SK-N-SH (cell line): Measurements from ENCODE around the gene SEMA6C. TPM values are rescaled to one million over a fixed set of nuclear protein-coding genes. Genes with fewer than 3 reads are reported as not detected.
A peak's percentile ranks its signal among the peaks of the same experiment; 100 is the strongest.
"Not testable (repeated sequence)": the region's sequence is repeated elsewhere in the genome, so short reads cannot be mapped to it uniquely, and the experiment has no call there.

Source experiments
- CTCF ChIA-PET: fragments of 300-600, 350-600 bp; formaldehyde crosslinking; extraction: SDS; loops from one replicate; lab custom pipeline; 2021; lab: Yijun Ruan, JAX
- POLR2A ChIA-PET: fragments of 350-600 bp; sonication (Branson Sonifier 250); formaldehyde crosslinking; extraction: SDS; loops from one replicate; lab custom pipeline; 2020; ENCODE audit warnings: antibody characterized with exemption, inconsistent platforms; lab: Yijun Ruan, JAX
- DNase-seq: peaks from one replicate; pipeline ENCODE4 v3.0.0; 2012
- H2AFZ ChIP-seq: fragments of 200-600 bp; sonication (generic); 2 replicates; pipeline ENCODE4 v1.8.1; 2016; ENCODE audit warnings: antibody characterized with exemption, mild to moderate bottlenecking, low read depth
- H3F3A ChIP-seq: fragments of 200-600 bp; sonication (generic); replicated peaks from 2 replicates; pipeline ENCODE3; 2016; ENCODE audit warnings: antibody characterized with exemption, mild to moderate bottlenecking; ENCODE audit not compliant: insufficient read depth
- H3K27ac ChIP-seq, 2 experiments: fragments of 200-500 bp in 1 of 2; fragments of 200-600 bp in 1 of 2; sonication (Bioruptor generic) in 1 of 2; sonication (generic), shearing (Covaris generic) in 1 of 2; 2 replicates each; pipeline versions ENCODE4 v1.5.1 to v1.6.1; 2014 to 2016; ENCODE audit warnings: low read depth in 2 of 2, inconsistent platforms in 1 of 2, low read length in 1 of 2, mild to moderate bottlenecking in 1 of 2, mixed read lengths in 1 of 2
- H3K27me3 ChIP-seq: fragments of 200-600 bp; sonication (generic), shearing (Covaris generic); 2 replicates; pipeline ENCODE4 v1.6.1; 2016; ENCODE audit warnings: mixed run types; ENCODE audit not compliant: insufficient read depth
- H3K36me3 ChIP-seq, 2 experiments: fragments of 200-500 bp in 1 of 2; fragments of 200-600 bp in 1 of 2; sonication (Bioruptor generic) in 1 of 2; sonication (generic) in 1 of 2; replicated peaks in 1 of 2; 2 replicates each; pipeline versions ENCODE3 to v1.5.1; 2014 to 2016; ENCODE audit warnings: low read length in 1 of 2, mild to moderate bottlenecking in 1 of 2; ENCODE audit not compliant: insufficient read depth in 2 of 2, control insufficient read depth in 1 of 2
- H3K4me1 ChIP-seq, 2 experiments: fragments of 200-500 bp in 1 of 2; fragments of 200-600 bp in 1 of 2; sonication (Bioruptor generic) in 1 of 2; sonication (generic), shearing (Covaris generic) in 1 of 2; 2 replicates each; pipeline versions ENCODE4 v1.5.1 to v1.6.1; 2014 to 2016; ENCODE audit warnings: low read depth in 1 of 2, low read length in 1 of 2, mixed run types in 1 of 2; ENCODE audit not compliant: insufficient read depth in 2 of 2, control insufficient read depth in 1 of 2
- H3K4me2 ChIP-seq: fragments of 200-600 bp; sonication (generic), shearing (Covaris generic); 2 replicates; pipeline ENCODE4 v1.6.1; 2017; ENCODE audit warnings: mixed run types
- H3K4me3 ChIP-seq, 2 experiments: fragments of 200-500 bp in 1 of 2; fragments of 200-600 bp in 1 of 2; sonication (Bioruptor generic) in 1 of 2; sonication (generic), shearing (Covaris generic) in 1 of 2; 2 replicates each; pipeline versions ENCODE4 v1.5.1 to v1.8.1; 2014 to 2016; ENCODE audit warnings: low read depth in 2 of 2, inconsistent platforms in 1 of 2, low read length in 1 of 2, mild to moderate bottlenecking in 1 of 2, mixed read lengths in 1 of 2, moderate library complexity in 1 of 2
- H3K79me2 ChIP-seq: fragments of 200-600 bp; sonication (generic); 2 replicates; pipeline ENCODE4 v1.8.1; 2017; ENCODE audit warnings: mild to moderate bottlenecking; ENCODE audit not compliant: insufficient read depth
- H3K9ac ChIP-seq: fragments of 200-600 bp; sonication (generic); 2 replicates; pipeline ENCODE4 v1.6.1; 2017; ENCODE audit warnings: mixed run types
- H3K9me2 ChIP-seq: fragments of 200-600 bp; sonication (generic); 2 replicates; pipeline ENCODE4 v1.6.1; 2017; ENCODE audit warnings: mixed run types
- H3K9me3 ChIP-seq: fragments of 200-600 bp; sonication (generic); 2 replicates; pipeline ENCODE4 v1.6.1; 2017; ENCODE audit warnings: mixed run types, mild to moderate bottlenecking, moderate library complexity
- H4K20me1 ChIP-seq: fragments of 200-600 bp; sonication (generic); 2 replicates; pipeline ENCODE4 v1.6.1; 2017; ENCODE audit warnings: mild to moderate bottlenecking, mixed run types; ENCODE audit not compliant: insufficient read depth
- ELF1 ChIP-seq: IDR thresholded peaks from 2 replicates; pipeline ENCODE4 v1.4.0; 2012
- EP300 ChIP-seq, 2 experiments: IDR thresholded peaks; 2 replicates each; pipeline versions ENCODE4 v1.4.0 to v1.6.1; 2012; ENCODE audit warnings: borderline replicate concordance in 1 of 2, low read depth in 1 of 2, low read length in 1 of 2
- EZH2phosphoT487 ChIP-seq: fragments of 200-600 bp; sonication (generic); IDR thresholded peaks from 2 replicates; pipeline ENCODE4 v1.6.1; 2017; ENCODE audit warnings: low read depth, mixed run types, mild to moderate bottlenecking, antibody characterized with exemption, moderate library complexity, borderline replicate concordance
- FOSL2 ChIP-seq: IDR thresholded peaks from 2 replicates; pipeline ENCODE4 v1.4.0; 2012; ENCODE audit warnings: low read depth, mild to moderate bottlenecking, moderate library complexity, borderline replicate concordance
- GABPA ChIP-seq: IDR thresholded peaks from 2 replicates; pipeline ENCODE4 v1.4.0; 2012; ENCODE audit warnings: low read depth, mild to moderate bottlenecking
- MEF2A ChIP-seq: IDR thresholded peaks from 2 replicates; pipeline ENCODE4 v1.4.0; 2012; ENCODE audit warnings: low read depth, borderline replicate concordance
- NFIC ChIP-seq: IDR thresholded peaks from 2 replicates; pipeline ENCODE4 v1.4.0; 2012; ENCODE audit warnings: borderline replicate concordance
- POLR2AphosphoS5 ChIP-seq: IDR thresholded peaks from 2 replicates; pipeline ENCODE4 v1.6.1; 2012; ENCODE audit warnings: low read depth, low read length
- RCOR1 ChIP-seq: fragments of 150-350 bp; IDR thresholded peaks from 2 replicates; pipeline ENCODE4 v1.6.1; 2017; ENCODE audit warnings: antibody characterized with exemption, low read length
- RXRA ChIP-seq: IDR thresholded peaks from 2 replicates; pipeline ENCODE4 v1.4.0; 2012; ENCODE audit warnings: low read depth, mild to moderate bottlenecking, borderline replicate concordance
- WGBS: methylation state at CpG from one replicate; pipeline ENCODE4 v1.1.6; 2017; ENCODE audit warnings: low lambda C conversion rate; 5-methylcytosine and 5-hydroxymethylcytosine counted together
- polyA plus RNA-seq, 3 experiments: library from polyadenylated mRNA; depleted of rRNA; stranded (reverse); fragments of >200 nt; gene quantifications; 2 replicates each; pipeline ENCODE4 v1.2.3, GENCODE V29; 2012
- TF ChIP-seq, protein P1 (sequence below): IDR thresholded peaks from 2 replicates; pipeline ENCODE4; 2012
- TF ChIP-seq, protein P2 (sequence below): fragments of 150-350 bp; IDR thresholded peaks from 2 replicates; pipeline ENCODE4 v1.6.1; 2017; ENCODE audit warnings: antibody characterized with exemption, low read length, low read depth, borderline replicate concordance

Gene SEMA6C
- polyA plus RNA-seq, 1 of the 3 experiments (the other 2 are of a cell fraction), result 4.0 TPM

DNA sequence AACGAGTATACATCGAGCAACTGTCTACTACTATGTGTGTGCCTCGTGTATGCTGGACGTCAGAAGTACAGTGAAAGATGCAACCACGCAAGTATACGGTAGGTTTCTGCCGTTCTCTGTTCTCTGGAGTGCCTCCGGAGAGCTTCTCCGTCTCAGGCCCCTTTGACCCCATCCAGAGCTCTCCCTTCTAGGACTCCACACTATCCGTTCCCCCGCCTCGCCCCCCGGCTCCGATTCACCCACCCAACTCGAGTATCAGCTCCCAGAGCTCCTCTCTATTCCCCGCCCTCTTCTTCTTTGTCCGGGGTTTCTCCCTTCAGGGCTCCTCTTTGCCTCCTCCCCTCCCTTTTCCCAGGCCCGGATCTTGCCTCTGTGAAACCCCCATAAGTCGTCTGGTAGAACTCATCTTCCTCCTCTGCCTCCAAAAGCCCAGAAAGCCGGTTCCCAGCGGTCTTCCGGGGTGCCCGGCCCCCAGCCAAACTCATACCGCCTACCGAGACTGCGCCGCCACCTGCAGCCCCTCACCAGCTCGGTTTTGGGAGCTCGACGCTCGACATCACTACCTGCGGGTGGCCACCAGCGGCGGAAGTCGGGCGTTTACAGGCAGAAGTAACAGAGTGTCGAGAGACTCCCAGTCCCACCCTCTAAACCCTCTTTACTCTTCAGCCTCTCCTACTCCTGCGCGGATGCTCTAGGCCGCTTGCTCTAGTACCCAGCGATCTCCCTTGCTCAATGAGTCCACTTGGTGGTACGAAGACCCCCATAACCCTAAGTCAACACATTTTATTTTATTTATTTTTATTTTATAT, 43.4 kb upstream of the SEMA6C start, which contains the start of gene VPS72 (continued):
- TF ChIP-seq RXRA, result no peak
- peak; percentile 99 for TF ChIP-seq POLR2AphosphoS5
- TF ChIP-seq FOSL2, result no peak
- TF ChIP-seq RCOR1, result peak; percentile 68; the same call in 1 of the 2 replicates
- TF ChIP-seq EZH2phosphoT487, result no peak
- TF ChIP-seq, protein P1, sequence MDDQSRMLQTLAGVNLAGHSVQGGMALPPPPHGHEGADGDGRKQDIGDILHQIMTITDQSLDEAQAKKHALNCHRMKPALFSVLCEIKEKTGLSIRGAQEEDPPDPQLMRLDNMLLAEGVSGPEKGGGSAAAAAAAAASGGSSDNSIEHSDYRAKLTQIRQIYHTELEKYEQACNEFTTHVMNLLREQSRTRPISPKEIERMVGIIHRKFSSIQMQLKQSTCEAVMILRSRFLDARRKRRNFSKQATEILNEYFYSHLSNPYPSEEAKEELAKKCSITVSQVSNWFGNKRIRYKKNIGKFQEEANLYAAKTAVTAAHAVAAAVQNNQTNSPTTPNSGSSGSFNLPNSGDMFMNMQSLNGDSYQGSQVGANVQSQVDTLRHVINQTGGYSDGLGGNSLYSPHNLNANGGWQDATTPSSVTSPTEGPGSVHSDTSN, result peak; percentile 45
- TF ChIP-seq MEF2A, result no peak
- TF ChIP-seq GABPA, result peak; percentile 82
- no peak for TF ChIP-seq NFIC
- TF ChIP-seq, protein P2, sequence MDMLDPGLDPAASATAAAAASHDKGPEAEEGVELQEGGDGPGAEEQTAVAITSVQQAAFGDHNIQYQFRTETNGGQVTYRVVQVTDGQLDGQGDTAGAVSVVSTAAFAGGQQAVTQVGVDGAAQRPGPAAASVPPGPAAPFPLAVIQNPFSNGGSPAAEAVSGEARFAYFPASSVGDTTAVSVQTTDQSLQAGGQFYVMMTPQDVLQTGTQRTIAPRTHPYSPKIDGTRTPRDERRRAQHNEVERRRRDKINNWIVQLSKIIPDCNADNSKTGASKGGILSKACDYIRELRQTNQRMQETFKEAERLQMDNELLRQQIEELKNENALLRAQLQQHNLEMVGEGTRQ, result no peak
- peak in 1 of 2 experiments; percentile 23; a peak in 2 of 4 replicates for TF ChIP-seq EP300 (IDR thresholded peaks at IDR 0.05; ENCODE audit: borderline replicate concordance in 1 of 2, low read depth in 1 of 2, low read length in 1 of 2)
- peak; percentile 93 for TF ChIP-seq ELF1

DNA sequence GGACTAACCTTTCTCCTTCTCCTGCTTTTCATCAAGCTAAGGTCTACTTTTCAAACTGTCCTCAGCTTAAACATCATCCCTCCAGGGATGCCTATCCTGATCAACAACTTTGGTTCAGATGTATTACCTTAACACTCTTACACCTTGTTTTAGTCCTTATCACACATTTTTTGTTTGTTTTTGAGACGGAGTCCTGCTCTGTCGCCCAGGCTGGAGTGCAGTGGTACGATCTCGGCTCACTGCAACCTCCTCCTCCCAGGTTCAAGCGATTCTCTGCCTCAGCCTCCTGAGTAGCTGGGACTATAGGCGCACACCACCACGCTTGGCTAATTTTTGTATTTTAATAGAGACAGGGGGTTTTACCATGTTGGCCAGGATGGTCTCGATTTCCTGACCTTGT, 42.2 kb upstream of the SEMA6C start:
- ChIA-PET POLR2A (interaction anchor here (1.4 to 2.1 kb wide), 2 partner anchors 22 to 93 kb away, joined by 4 to 10 read pairs; partner anchors contain the start of gene ZNF687), CTCF (interaction anchor here (0.9 to 3.3 kb wide), 2 partner anchors 14 to 193 kb away, joined by 3 to 21 read pairs; partner anchors contain the start of gene TMOD4)
- H2AFZ ChIP-seq, DNase-seq, H3K4me1 ChIP-seq, H3K9me2 ChIP-seq, H3K27me3 ChIP-seq, H3F3A ChIP-seq, H4K20me1 ChIP-seq, H3K9me3 ChIP-seq: not testable (repeated sequence)
- Histone ChIP-seq H3K9ac (peak overlapping the region; percentile 89), H3K4me2 (peak overlapping the region; percentile 67), H3K36me3 (peaks cover 14 to 16% of the 10 kb centered on the region in 2 experiments), H3K4me3 (peak overlapping the region; percentile 66 to 83), H3K27ac (peak overlapping the region in 1 of 2 experiments; percentile 88; a peak in 1 of 4 replicates), H3K79me2 (peaks cover 39% of the 10 kb centered on the region)
- WGBS, result 70% methylated on average over 8 of the region's 8 CpGs
